22Rv1 (cell line): Measurements from ENCODE around the gene CD9.
A peak's percentile ranks its signal among the peaks of the same experiment; 100 is the strongest.

Experiments
- H3K27ac ChIP-seq: fragments of 450-650 bp; 2 replicates; pipeline ENCODE4 v1.5.1; 2017
- ZFX ChIP-seq: fragments of 450-650 bp; IDR thresholded peaks from 2 replicates; pipeline ENCODE4 v1.6.1; 2017; ENCODE audit warnings: antibody characterized with exemption, borderline replicate concordance
- TF ChIP-seq, protein P1 (sequence below): fragments of 450-650 bp; IDR thresholded peaks from 2 replicates; pipeline ENCODE4 v1.5.1; 2017; ENCODE audit warnings: mild to moderate bottlenecking

Gene CD9

DNA sequence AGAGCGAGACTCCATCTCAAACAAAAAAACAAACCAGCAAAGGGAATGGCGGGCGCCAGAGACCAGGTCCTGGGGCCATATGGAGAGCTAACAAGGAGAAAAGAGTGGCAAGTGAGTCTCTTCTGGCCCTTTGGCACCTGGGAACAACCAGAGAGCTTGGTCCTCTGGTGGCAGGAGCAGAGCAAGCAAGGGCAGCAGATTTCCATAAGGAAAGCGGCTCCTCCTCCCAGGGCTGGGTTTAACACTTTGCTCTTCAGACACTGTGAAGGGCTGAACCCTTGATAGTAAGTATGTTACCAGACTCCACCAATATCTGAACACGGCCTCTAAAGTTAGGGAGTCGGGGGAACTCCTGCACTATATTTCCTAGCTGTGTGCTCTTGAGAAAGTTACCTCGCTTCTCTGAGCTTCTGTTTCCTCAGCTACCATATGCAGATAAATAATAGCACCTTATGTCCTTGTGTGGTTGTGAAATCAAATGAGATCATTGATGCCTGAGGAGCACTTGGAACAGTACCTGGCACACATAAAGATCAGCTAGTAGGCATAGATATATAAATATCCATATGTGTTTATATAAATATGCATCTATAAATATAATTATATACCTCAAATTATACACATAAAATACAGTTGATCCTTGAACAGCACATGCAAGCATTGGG lies 76.9 kb downstream of the CD9 start:
- H3K27ac ChIP-seq, result peak overlapping the region; percentile 100
- TF ChIP-seq, protein P1, sequence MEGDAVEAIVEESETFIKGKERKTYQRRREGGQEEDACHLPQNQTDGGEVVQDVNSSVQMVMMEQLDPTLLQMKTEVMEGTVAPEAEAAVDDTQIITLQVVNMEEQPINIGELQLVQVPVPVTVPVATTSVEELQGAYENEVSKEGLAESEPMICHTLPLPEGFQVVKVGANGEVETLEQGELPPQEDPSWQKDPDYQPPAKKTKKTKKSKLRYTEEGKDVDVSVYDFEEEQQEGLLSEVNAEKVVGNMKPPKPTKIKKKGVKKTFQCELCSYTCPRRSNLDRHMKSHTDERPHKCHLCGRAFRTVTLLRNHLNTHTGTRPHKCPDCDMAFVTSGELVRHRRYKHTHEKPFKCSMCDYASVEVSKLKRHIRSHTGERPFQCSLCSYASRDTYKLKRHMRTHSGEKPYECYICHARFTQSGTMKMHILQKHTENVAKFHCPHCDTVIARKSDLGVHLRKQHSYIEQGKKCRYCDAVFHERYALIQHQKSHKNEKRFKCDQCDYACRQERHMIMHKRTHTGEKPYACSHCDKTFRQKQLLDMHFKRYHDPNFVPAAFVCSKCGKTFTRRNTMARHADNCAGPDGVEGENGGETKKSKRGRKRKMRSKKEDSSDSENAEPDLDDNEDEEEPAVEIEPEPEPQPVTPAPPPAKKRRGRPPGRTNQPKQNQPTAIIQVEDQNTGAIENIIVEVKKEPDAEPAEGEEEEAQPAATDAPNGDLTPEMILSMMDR, result peak; percentile 60
- TF ChIP-seq ZFX, result no peak

DNA sequence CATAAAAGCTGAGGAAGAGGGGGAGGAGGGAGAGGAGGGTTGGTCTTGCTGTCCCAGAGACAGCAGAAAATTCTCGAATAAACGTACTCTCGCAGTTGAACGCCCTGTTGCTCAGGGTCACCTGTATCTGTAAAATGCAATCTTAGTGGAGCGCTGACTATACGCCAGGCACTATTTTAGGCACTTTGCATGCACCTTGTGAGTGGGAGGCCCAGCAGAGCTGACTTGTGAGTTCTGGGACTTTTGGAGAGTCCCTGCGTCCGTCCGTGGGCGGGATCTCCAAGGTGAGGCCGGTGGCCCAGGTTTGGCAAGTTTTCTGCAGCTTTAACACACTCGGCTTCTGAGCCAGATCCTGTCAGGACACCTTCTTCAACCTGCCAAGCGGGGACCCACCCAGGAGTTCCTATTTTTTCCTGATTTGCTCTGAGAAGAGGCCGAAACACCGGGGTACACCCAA lies 77.8 kb downstream of the CD9 start:
- TF ChIP-seq, protein P1, result no peak
- no peak for TF ChIP-seq ZFX
- H3K27ac ChIP-seq, result peak overlapping the region; percentile 100

DNA sequence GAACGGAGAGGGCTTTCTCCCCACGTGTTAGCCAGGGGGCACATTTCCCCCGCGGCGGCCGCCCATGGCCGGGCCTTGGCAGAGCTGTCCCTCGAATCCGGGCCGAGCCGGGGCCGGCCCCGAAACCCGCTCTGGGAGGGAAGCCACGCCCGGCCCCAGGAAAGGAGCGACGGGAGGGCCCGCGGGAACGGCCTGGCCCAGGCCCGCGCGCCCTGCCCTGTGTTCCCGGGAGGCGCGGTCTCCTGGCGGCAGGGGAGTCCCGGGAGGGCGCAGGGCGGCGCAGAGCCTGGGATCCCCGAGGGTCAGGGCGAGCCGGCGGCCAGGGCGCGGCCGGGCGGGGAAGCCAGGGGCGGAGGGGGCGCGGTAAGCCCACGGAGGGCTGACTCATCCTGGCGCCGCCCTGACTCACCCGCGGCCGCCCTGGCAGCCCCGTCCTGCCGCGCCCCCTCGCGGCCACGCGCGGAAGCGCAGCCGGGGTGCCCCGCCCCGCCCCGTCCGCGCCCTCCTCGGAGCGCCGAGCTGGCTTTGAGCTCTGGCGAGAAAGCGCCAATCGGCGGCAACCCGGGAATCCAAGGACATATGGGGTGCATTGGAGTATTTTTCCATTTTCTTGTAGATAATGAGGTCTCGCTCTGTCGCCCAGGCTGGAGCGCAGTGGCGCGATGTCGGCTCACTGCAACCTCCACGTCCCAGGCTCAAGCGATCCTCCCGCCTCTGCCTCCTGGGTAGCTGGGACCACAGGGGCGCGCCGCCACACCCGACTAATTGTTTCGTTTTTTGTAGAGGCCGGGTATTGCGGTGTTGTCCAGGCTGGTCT lies 78.4 kb downstream of the CD9 start:
- H3K27ac ChIP-seq, result peak overlapping the region; percentile 100

GRCh38 chr12:6279256-6279628 lies 79.0 kb downstream of the CD9 start:
- TF ChIP-seq ZFX, result no peak
- TF ChIP-seq, protein P1, result no peak
- H3K27ac ChIP-seq, result peak overlapping the region; percentile 100

More for the DNA sequence above, 78.4 kb downstream of the CD9 start:
- no peak for TF ChIP-seq ZFX
- TF ChIP-seq, protein P1, result peak; percentile 100

- TF ChIP-seq, protein P1, result no peak
- TF ChIP-seq ZFX, result no peak
- peak overlapping the region; percentile 100 for H3K27ac ChIP-seq
These were observed 79.4 kb downstream of the CD9 start for GRCh38 chr12:6279631-6280030.

DNA sequence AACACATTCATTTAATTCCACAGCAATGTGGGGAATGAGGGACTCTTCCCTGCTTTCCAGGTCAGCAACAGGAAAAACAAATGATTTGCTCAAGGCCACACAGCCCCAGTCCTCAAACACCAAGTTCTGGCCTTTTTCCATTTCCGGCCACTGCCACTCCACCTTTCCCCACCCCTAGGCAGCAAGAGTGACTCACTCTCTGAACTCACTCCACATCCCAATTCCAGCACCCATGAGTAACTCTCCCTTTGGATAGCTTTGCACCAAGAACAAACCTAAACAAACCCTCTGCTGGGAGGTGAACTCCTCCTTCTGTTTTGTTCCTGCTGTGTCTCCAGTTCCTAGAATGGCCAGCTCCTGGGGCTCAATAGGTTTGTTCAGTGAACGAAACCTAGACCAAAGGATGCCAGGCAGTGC lies 79.9 kb downstream of the CD9 start:
- TF ChIP-seq ZFX, result no peak
- TF ChIP-seq, protein P1, result no peak
- peak overlapping the region; percentile 100 for H3K27ac ChIP-seq

- TF ChIP-seq, protein P1, result no peak
- TF ChIP-seq ZFX, result no peak
- H3K27ac ChIP-seq, result no peak overlapping the region
These were observed 80.5 kb downstream of the CD9 start for GRCh38 chr12:6280672-6281071.
